GM18909 (cell line): ENCODE results near the gene ALDH5A1.

Experiments used
- ATAC-seq: cut with Tn5 transposase; IDR thresholded peaks from one replicate; pipeline ENCODE4 v1.9.1; 2021; ENCODE audit warnings: mild to moderate bottlenecking; ENCODE audit not compliant: unreplicated experiment, poor library complexity

Gene ALDH5A1

DNA sequence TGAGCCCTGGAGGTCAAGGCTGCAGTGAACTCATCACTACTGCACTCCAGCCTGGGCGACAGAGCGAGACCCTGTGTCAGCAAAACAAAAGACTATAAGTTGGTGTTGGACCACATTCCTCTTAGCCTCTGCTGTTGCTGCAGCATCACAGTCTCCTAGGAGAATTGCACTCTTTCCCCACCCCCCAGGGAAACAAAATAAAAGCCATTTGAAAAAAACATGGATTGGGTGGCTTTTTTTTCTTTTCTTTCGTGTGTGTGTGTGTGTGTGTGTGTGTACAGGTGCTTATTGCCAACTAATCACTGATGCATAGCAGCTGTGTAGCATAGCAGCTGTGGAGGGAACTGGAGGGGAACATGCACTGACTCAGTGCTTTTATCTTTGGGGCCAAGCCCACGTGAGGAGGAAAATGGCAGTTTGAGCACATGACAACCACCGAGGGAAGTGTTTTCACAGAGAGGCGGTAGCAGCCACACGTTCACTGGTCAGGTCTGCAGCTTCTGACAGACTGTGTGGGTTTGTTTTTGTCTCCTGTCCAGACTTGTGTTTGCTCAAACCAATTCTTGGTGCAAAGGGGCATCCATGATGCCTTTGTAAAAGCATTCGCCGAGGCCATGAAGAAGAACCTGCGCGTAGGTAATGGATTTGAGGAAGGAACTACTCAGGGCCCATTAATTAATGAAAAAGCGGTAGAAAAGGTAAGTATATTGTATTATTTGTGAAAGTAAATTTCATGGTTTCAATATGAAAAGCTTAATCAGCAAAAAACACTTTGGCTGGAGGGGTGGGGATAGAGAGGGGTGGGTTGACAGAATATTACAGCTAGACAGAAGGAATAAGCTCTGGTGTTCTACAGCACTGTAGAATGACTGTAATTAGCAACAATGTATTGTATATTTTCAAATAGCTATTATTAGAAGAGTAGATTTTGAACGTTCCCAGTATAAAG is 27.7 kb downstream of the ALDH5A1 start:
- ATAC-seq: peak; percentile 59

DNA sequence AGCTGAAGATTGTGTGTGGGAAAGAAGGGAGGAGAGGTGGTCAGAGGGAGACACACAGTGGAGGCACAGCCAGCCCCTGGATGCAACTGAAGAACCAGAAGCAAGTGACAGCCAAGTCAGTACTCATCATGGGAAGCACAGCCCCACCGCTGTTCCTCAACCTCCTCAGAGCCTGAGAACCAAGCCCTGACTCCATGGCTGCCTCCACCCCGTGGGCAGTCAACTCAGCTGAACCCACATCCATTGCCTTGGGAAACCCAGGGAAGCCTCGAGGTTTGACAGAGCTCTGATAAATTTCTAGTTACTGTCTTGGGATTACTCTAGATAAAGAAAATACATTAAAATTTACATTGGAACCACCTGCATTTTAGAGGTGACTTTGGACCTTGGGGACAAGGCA is 29.6 kb downstream of the ALDH5A1 start:
- no peak for ATAC-seq

DNA sequence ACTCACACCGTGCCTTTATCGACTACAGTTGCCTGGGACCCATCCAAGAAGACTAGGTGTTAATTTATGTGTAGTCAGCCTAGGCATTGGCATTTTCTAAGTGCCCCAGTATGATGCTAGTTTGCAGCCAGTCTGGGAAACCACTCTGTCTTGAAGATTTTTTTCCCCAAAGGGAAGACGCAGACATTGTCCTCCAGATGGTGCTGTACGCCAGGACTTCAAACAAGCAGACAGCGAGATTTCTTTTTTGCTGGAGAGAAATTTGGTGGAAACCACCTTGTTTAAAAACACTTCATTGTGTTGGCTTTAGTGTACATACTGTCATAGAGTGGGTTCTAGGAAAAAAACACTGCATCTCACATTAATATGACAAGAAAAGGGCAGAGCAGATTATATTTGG is 30.0 kb downstream of the ALDH5A1 start:
- no peak for ATAC-seq

DNA sequence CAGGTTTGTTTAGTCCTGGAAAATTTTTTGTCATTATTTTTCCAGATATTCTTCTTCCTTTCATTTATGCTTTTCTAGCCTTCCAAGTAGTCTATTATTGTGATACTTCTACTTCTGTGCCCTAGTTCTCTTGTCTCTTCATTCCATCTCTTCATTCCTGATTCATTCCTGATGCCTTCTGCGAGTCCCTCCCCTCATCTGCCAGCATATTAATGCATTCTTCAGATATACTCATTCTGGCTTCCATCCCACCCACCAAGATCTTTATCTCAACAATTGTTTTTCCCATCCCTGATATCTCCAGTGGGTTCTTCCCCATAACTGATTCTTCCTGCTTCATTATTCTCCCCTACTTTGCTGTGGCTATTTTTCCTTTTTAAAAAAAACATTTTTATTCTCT is 35.2 kb downstream of the ALDH5A1 start:
- ATAC-seq: no peak

DNA sequence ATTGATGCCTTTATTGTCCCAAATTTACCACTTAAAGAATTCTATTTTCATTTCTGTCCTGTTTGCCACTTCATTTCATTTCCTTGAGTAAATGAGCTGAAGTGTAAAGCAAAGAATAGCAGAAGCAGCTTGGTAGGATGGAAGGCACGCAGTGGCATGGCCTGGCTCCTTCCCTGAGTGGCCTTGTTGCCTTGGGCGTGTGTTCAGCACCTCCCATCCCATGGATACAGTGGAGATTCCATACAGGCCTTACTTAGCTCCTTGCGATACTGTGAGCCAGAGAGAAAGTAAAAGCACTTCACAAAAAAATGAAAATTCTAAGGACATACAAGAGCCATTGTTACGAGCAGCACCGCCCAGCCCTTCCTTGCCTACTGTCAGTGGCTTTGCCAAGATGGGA is 39.6 kb downstream of the ALDH5A1 start:
- ATAC-seq: no peak

DNA sequence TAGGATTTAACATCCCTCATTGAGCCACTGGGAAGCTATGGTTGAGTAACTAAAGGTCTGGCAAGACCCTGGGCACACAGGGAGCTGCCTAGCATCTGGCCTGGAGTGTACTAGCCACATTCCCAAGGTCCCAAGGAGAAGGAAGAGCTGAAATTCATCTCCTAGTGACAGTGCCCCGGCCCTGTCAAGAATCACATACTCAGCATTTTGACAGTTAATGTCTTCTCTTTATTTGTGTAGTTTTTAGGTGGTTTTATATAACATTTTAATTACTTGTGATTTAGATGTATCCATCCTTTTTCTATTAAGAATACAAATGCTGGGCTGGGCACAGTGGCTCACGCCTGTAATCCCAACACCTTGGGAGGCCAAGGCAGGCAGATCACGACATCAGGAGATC is 40.4 kb downstream of the ALDH5A1 start:
- no peak for ATAC-seq

DNA sequence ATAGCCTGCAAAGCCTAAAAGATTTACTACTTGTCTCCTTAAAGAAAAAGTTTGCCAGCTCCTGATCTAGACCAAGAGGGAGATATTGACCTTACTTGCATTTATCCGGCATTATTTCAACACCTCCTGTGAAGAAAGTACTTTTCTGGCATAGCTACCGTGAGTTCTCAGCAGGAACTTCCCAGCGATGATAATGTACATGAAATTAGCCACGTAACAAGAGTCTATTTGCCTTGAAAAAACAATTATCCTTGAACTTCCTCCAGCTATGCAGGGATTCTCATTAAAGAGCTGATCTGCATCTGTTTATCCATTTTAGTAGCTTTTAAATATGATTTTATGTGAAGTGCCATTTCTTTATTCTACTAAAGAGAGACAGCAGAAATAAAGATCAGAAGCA is 41.7 kb downstream of the ALDH5A1 start:
- no peak for ATAC-seq

DNA sequence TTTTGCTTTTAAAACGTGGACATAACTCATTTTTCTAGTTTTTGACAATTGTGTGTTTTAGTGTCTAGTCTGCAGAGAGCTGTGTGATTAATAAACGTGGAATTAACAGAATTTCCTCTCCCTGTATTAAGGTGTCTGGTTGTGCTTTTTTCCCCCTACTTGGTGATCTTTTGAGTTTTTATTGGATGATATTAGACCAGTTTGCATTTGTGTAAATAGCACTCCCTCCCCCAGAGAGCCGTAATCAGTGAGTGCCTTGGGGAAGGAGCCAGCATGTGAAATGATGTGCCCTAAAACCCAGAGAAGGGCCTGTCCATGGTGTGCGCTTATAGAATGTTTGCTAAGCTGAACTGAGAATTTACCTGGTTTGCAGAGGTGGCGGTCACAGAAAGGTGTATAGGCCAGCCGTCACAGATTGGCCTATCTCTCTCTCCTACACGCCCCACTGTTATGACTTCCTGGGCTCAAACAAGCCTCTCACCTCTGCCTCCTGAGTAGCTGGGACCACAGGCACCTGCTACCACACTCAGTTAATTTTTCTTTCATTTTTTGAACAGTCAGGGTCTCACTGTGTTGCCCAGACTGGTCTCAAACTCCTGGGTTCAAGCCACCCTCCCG is 42.4 kb downstream of the ALDH5A1 start:
- no peak for ATAC-seq

DNA sequence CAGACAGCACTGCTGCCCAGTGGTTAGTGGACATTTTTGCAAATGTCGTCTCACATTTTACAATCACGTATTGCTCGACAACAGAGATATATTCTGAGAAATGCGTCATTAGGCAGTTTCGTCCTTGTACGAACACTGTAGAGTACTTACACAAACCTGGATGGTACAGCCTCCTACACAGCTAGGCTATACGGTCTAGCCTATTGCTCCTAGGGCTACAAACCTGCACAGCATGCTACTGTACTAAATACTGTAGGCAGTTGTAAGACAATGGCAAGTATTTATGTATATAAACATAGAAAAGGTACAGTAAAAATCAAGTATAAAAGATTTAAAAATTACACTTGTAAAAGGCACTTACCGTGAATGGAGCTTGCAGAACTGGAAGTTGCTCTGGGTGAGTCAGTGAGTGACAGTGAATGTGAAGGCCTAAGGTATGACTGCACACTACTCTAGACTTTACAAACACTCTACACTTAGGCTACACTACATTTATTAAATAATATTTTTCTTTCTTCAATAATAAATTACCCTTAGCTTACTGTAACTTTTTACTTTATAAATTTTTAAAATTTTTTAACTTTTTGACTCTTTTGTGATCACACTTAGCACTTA is 43.1 kb downstream of the ALDH5A1 start:
- ATAC-seq: no peak

DNA sequence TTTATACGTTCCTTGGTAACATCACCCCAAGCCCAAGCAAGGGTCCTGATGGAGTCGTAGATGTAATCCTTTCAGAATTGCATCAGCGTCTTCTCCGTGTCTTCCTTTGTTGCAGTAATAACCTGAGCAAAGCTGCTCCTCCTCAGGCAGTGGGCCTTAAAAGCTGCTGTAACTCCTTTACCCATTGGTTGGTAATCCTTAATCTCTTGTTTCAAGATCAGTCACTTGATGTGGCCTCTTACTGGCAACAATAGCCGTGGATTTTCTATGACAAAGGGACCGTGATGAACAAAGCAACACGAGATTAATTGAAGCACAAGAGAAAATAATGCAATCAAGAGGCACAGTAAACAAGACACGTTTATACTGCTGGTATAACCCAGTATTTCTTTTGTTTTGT is 44.6 kb downstream of the ALDH5A1 start:
- ATAC-seq: no peak

DNA sequence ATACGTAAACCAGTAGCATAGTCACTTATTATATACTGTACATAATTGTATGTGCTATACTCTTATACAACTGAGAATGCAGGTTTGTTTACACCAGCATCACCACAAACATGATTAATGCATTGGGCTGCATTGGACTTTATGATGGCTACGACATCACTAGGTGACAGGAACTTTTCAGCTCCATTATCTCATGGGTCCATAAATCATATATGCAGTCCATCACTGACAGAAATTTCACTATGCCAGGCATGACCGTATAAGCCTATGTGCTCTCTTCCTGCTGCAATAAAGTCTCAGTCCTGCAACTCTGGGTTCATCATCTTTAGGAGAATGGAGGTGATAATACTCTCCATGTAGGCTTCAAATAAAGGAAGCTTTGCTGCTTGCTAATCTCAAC is 45.4 kb downstream of the ALDH5A1 start:
- no peak for ATAC-seq

DNA sequence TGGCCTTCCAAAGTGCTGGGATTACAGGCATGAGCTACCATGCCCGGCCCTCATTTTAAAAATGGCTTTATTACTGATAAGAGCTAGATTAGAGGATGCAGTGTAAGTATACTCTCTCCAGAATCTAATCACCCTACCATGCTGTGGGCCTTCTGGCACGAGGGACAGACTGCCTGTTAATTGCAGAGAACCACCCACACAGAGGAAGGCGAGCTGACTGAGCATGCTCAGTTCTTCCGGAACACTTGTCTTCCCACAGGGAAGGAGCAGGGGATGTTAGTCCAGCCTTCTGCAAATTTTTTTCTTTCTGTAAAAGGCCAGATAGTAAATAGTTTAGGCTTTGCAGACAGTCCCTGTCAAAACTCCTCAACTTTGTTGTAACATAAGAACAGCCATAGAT is 48.9 kb downstream of the ALDH5A1 start:
- no peak for ATAC-seq

DNA sequence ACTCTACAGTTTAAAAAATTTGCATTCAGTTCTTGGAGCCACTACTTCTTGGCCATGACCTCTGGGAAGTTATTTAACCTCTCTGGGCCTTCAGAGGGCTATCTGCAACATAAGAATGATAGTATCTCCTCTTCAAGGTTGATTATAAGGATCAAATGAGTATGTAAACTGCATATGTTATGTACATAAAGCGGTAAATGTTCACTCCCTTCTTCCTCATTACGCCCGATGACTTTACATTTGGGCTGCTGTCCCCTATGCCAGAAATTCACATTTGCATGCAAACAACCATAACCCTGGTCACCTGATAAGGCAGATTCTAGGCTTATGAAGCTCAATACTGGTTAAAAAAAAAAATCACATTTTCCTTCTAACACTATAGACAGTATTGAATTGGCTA is 50.4 kb downstream of the ALDH5A1 start:
- ATAC-seq: no peak

DNA sequence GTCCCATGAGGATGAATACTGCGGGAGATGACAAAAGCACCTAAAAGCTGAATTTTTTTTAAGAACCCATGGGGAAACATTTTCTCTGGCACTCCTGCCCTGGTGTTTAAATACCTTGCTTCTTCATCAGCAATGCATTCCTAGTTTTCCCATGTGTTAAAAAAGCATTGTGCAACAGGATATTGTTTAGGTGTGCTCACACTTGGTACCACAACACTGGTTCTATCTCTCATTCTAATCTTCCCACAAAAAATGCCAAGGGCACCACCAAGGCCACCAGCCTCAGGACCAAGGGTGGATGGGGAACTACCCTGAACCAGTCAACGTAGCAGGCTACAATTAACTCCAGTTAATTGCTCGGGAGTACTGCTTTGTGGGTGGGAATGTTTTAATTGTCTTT is 50.9 kb downstream of the ALDH5A1 start:
- no peak for ATAC-seq

DNA sequence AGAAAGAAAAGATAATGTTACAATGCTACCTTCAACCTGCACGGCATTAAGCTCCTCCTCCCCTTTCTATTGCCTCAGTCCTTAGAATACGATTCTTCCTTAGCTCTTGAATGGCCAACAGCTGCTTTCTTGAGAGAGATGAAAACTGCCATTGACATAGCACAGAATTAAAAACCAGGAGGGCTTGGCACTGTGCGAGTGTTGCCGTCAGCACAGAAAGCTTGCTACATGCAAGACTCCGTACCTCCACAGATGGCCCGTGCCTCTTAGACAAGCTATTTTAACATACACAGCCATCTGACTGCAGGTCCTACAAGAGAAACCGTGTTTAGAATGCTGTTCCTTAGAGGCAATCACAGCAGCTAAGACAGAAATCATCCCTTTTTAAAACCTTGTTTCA is 51.7 kb downstream of the ALDH5A1 start:
- no peak for ATAC-seq

DNA sequence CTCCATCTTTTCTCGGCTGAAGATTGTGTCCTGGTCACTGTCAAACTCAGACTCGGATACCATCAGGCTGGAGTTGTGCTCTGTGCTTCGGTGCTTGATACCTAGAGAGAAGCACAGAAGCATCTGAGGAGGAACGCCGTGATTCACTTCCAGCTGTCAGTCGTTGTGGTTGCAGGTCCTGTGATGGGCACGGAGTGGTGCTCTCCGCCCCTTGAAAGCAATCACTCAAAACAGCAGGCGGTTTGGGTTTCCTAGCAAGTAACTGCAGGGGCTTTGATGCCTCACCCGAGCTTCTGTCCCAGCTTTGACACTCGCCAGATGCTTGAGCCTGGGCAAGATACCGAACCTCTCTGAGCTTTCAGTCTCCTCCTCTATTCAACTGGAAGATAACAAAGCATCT is 52.5 kb downstream of the ALDH5A1 start:
- ATAC-seq: peak; percentile 60

DNA sequence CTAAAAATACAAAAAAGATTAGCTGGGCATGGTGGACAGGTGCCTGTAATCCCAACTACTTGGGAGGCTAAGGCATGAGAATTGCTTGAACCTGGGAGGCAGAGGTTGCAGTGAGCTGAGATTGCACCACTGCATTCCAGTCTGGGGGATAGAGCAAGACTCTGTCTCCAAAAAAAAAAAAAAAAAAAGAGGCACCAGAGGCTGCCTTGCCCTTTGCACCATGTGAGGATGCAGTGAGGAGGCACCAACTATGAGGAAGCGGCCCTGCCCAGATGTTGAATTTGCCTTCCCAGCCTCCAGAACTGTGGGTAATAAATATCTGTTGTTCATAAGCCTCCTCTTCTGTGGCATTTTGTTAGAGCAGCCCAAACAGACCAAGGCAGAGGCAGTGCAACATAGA is 54.4 kb downstream of the ALDH5A1 start:
- ATAC-seq: no peak

DNA sequence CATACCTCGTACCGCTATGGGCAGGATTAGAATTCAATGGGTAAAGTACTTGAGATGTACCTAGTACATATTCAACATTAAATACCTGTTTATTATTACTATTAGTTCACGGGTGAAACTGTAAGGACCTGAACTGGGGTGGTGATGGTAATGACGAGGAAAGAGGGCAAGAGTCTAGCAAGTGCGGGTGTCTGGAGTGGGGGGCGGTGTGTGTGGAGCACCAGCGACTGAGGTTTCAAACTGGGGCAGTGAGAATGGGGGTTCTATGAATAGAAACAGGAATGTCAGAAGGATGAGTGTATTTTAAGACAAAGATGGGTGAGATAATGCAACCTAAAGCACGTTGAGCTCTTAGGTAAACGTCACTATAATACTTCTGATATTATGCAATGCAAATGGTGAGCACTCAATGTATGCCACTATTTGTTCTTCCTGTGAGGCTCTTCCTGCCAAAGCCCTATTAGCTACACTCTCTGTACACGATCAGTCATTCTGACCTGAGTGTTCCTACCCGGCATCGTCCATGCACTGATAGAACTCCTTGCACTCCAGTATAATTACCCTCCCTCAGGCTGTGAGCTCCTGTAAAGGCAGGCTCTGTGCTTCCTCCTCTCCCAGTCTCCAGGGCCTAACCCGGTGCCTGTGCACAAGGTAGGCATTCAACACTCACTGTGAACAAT is 55.0 kb downstream of the ALDH5A1 start:
- no peak for ATAC-seq

DNA sequence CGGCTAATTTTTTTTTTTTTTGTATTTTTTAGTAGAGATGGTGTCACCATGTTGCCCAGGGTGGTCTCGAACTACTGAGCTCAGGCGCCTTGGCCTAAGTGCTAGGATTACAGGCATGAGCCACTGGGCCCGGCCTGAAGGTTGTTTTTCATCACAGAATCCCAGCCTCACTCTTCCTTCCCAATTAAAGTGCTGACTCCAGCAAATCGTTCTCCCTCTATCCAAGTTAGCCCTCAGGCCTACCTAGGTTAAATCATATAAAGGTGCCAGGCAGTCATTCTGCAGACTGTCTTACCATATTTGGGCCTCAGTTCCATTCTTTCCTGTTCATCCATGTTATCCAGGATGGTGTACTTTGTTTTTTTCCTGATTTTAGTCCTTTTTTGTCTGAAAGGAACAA is 56.4 kb downstream of the ALDH5A1 start:
- no peak for ATAC-seq

DNA sequence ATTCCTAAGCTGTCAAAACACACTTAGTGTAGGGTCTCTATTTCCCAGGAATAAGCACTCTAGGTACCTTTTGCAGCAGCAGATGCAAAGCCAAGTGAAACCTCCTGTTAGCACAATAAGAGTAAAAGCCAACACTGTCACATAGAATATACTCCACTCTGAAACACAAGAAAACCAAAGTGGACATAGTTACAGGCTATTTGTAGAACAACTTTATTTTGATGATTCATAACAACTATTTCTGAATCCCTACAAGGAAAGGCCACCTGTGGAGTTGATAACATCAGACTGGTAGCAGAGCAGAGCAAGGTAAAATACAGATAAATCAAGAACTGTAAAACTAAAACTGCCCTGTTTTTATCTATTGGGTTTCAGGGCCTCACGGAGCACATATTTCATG is 59.7 kb downstream of the ALDH5A1 start:
- ATAC-seq: no peak

DNA sequence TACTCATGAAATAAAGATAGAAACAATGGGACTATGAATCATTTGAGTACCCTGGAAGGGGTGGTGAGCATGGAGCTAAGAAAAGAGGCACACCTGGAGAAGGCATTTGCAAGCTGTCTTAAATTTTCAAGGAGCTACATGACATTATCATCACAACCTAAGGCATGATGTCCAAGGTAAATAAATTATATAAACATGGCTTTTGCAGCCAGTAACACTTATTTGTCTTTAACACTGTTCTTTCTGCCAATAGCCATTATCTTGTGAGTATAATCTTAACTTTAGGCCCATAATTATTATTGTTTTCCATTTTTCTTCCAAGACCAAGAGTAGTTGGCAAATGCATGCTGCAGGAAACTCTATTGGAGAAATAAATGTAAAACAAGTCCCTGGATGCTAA is 63.7 kb downstream of the ALDH5A1 start:
- no peak for ATAC-seq
